NCI-H1092 treated with DMSO at 0.1 percent for 48 hours (cell line): ENCODE measurements around the gene STON2.
A peak's percentile ranks its signal among the peaks of the same experiment; 100 is the strongest.

Source experiments
- DNase-seq: peaks from one replicate; lab custom pipeline; 2025; lab: John Stamatoyannopoulos, UW

Gene STON2

GRCh38 chr14:81302638-81303037 lies 97.5 kb downstream of the STON2 start:
- DNase-seq, result no peak

DNA sequence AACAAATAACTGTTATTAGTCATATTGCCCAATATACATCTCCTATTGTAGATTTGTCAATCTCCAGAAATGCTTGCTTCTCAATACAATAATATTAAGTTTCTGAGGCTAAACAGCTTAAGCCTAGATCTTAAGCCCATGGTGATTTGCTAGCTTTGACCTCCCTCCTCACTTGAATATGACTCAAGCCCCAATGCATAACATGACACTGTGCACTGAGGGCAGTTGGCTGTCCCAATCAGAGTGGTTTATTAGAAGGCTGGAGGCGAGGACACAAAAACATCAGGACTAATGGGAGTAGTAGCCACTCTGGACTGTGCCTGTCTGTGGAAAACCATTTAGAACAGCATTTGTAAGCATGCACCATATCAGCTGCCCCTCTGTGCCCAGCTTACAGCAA lies 98.3 kb downstream of the STON2 start:
- no peak for DNase-seq

DNA sequence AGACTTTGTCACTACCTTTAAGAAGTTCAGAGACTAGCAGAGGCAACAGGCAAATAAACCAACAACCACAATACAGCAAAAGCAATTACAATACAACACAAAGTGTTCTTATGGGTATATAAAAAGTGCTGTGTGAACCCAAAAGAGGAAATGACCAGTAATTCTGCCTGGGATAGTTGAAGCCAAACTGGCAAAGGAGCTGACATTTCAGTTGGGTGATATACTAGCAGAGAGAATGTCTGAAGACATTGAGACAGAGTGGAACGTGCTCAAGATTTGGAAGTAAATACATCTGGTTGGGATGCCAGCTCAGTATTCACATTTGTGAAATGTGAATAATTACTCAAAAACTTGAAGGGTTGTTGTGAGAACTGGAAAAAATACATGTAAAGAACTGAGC lies 98.8 kb downstream of the STON2 start:
- DNase-seq, result no peak

- DNase-seq, result no peak
Observed at GRCh38 chr14:81298911-81299310, 101.2 kb downstream of the STON2 start.

DNA sequence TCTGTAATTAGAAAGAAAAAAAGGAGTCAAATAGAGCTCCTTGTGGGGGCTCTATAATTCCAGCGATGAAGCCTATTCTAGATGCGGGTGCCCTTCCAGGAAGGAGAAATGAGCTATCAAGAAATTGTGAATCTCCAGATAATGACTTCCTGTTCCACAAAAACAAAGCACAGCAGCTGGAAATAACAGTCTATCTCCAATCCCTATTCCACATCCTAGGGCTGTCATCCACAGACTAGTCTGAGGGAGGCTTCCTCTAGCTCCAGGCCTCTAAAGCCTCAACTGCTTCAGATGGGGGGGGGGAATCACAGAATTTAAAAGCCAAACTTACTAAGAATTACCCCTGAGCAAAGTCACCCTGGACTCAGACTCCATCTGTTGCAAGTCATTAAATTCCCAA lies 102.0 kb downstream of the STON2 start:
- no peak for DNase-seq

DNA sequence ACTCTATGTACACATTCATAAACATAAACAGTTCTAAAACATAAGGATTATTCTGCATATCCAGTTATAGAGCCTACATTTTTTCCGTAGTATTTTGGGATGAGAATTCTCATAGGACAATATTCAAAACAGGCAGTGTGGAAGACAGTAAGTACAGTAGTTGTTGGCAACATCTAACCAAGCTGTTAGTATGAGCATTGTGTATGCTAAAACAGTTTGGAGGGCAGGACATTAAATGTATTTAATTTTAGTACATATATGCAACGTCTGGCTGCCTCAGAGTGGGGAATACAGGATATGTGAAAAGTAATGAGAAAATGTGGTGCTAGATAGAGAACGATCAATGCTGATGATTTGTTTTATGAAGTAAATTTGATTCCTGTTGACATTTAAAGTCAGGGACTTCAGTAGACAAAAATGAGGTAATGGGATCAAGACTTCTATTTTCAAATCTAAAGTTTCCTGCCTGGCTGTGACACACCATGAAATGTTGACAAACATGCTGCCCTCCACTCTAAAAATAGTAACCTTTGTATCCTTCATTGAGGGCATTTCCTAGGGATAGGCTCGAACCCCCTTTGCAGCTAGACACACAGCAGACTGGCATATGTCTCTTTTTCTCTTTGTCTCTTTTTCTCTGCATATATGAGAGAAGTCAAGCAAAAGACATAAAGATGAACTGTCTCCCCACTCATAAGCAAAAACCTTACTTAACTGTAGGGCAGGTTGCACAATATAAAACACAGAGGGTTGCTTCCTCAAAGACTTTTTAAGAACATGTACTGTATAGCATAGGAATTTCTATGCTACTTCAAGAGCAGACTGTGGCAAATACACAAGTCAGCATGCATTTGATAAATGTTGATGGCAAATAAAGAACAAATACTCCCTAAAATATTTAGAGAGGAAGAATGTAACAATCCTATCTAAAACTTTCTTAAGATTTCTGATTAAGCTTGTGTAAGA lies 103.9 kb downstream of the STON2 start:
- DNase-seq, result no peak

DNA sequence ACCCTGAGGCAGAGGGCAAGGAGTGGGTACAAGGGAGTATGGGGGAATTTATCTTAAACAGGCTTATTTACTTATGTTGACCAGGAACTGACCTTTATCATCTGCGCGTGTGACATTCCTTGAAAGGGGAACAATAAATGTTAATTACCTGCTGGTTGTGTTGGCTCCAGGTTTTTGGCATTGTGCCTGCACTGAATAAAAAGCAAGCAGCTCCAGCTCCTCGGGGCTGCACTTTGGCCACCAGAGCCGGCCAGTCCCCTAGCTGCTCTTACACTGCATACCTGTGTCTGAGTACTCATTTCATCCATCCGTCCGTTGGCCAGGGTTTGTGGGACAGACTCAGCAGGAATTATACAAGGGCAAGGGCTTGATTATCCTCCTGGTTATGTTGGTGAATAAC lies 110.6 kb downstream of the STON2 start:
- DNase-seq, result no peak

- no peak for DNase-seq
Observed at GRCh38 chr14:81286574-81287370, 113.4 kb downstream of the STON2 start.

DNA sequence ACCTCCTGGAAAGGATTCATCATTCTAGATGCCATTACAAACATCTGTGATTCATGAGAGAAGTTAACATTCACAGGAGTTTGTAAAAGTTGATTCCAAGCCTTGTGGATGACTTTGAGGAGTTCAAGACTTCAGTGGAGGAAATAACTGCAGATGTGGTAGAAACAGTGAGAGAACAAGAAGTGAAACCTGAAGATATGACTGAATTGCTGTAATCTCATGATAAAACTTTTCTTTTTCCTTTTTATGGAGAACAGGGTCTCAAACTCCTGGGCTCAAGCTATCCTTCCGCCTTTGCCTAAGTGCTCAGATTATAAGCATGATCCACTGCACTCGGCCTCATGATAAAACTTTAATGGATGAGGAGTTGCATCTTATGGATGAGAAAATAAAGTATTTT lies 114.9 kb downstream of the STON2 start:
- DNase-seq, result no peak

DNA sequence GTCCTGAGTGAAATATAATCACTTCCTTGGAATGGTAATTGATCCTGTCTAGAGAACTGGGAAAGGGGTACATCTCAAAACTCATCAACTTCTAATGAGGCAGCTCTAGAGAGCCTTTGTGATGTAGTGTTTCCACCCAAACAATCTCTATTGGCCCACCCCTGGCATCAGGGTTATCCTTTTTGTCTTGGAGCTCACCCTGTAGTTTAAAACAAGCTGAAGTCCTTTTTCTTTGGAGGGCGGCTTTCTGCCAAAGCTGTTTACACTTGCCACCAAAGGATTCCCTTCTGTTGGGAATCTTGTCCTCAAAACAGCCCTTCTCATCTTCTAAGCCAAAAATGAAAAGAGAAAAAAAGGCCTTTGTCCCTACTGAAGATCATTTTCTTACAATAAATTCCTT lies 118.8 kb downstream of the STON2 start:
- DNase-seq, result no peak

GRCh38 chr14:81280136-81280791 lies 119.9 kb downstream of the STON2 start:
- DNase-seq, result no peak

- no peak for DNase-seq
Observed at GRCh38 chr14:81277096-81277495, 123.0 kb downstream of the STON2 start.

DNA sequence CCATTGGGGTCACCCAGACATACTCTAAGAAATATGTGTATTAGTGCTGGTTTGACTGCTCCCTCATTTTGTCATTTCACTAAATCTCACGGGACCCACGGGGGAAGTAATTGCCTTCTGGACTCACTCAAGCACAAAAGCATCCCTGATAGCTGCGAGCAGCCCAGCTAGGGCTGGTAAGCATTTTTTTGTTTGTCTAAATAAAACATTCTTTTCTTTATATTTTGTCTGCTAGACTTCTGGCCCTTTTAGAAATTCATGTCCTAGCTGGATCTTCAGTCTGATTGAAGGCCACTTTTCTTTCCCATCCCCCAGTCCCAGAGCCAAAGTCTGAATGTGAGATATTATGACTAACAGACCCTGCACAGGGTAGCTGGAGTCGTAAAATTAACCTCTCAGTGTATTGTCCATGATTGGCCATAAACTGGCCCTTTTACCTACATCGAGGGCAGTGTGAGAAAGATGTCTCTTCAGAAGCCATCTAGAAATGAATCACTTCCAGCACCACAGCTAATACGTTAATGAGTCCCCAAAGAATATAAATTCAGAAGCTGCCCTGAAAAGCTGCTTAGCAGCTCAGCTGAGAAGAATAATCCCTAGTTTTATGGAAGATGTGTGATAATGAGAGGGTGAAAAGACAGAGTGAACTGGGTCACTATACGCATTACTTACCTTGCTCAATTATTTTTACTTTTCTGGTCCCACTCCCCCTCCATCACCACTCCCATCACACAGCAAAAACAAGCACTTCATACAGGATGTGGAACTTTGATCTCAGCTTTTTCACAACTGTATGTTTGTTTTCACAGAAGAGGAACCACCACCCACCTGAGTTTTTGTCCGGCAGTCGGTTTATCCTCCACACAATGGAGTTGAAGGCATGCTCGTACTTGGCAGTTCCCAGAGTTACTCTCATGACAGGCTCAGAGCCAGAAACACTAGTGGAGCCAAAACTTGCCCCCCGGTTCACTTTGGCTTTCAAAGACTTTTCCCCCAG lies 123.8 kb downstream of the STON2 start:
- peak; percentile 8 for DNase-seq

- no peak for DNase-seq
Observed at GRCh38 chr14:81275305-81276072, 124.6 kb downstream of the STON2 start.

GRCh38 chr14:81273961-81274575 lies 126.1 kb downstream of the STON2 start:
- no peak for DNase-seq

GRCh38 chr14:81273521-81273920 lies 126.6 kb downstream of the STON2 start:
- no peak for DNase-seq

DNA sequence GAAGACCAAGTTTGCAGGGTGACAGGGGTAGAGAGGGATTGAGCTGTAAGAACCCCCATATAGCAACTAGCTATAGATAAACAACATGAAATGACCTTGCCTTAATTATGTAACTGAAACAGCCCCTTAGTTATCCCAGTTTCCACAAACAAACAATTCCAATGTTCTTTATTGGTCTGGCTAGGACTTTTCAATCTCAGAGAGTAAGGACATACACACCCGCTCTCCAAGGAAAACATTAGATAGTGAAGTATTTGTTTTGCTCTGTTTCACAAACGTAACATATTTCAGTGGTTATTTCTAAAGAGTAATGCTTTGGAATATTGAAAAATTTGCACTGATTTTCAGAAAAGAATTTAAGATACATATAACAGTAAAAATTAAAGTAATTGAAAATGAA lies 127.8 kb downstream of the STON2 start:
- no peak for DNase-seq

DNA sequence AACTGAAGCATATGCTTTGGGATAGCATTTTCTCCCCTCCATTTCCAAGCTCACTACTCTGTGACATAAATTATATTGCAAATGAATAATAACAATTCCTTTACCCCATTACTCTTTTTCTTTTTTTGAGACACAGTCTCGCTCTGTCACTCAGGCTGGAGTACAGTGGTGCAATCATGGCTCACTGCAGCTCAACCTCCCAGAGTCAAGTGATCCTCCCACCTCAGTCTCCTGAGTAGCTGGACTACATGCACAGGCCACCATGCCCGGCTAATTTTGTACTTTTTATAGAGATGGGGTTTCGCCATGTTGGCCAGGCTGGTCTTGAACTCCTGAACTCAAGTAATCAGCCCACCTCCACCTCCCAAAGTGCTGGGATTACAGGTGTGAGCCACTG lies 130.1 kb downstream of the STON2 start:
- DNase-seq, result no peak

- peak; percentile 71 for DNase-seq
Observed at GRCh38 chr14:81269100-81269978, 130.8 kb downstream of the STON2 start.
